ENCODE results near the gene PLEKHA1.

The PLEKHA1 gene

GRCh38 chr10:122387572-122387971 is 13.1 kb downstream of the PLEKHA1 start:
- ChIA-PET POLR2A (no interaction called here), CTCF (interaction anchor here (1.6 to 1.8 kb wide), 2 partner anchors 10 to 48 kb away, joined by 4 read pairs; no protein-coding TSS in a partner anchor)
- no peak overlapping the region for H3K4me3 ChIP-seq (ENCODE audit: low read depth, low read length)
- no peak for DNase-seq (ENCODE audit: low read depth, low spot score)
- TF ChIP-seq, protein P1, sequence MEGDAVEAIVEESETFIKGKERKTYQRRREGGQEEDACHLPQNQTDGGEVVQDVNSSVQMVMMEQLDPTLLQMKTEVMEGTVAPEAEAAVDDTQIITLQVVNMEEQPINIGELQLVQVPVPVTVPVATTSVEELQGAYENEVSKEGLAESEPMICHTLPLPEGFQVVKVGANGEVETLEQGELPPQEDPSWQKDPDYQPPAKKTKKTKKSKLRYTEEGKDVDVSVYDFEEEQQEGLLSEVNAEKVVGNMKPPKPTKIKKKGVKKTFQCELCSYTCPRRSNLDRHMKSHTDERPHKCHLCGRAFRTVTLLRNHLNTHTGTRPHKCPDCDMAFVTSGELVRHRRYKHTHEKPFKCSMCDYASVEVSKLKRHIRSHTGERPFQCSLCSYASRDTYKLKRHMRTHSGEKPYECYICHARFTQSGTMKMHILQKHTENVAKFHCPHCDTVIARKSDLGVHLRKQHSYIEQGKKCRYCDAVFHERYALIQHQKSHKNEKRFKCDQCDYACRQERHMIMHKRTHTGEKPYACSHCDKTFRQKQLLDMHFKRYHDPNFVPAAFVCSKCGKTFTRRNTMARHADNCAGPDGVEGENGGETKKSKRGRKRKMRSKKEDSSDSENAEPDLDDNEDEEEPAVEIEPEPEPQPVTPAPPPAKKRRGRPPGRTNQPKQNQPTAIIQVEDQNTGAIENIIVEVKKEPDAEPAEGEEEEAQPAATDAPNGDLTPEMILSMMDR (IDR thresholded peaks at IDR 0.05; ENCODE audit: insufficient read depth, low read length, missing control alignments): no peak

- ChIA-PET CTCF (interaction anchor here (1.8 to 2.1 kb wide), 2 partner anchors 11 to 12 kb away, joined by 4 to 6 read pairs; no protein-coding TSS in a partner anchor), POLR2A (no interaction called here)
- TF ChIP-seq, protein P1 (IDR thresholded peaks at IDR 0.05; ENCODE audit: insufficient read depth, low read length, missing control alignments): no peak
- DNase-seq (ENCODE audit: low read depth, low spot score): no peak
- H3K4me3 ChIP-seq (ENCODE audit: low read depth, low read length): no peak overlapping the region
Observed at GRCh38 chr10:122388287-122388997, 13.9 kb downstream of the PLEKHA1 start.

DNA sequence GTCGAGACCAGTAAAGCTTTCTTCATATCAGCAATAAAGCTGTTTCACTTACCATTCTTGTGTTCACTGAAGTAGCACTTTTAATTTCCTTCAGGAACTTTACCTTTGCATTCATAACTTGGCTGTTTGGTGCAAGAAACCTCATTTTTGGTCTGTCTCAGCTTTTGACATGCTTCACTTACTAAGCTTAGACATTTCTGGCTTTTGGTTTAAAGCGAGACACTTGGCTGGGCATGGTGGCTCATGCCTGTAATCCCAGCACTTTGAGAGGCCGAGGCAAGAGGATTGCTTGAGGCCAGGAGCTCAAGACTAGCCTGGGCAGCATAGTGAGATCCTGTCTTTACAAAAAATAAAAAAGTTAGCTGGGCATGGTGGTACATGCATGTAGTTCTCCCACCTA is 15.8 kb downstream of the PLEKHA1 start:
- no peak overlapping the region for H3K4me3 ChIP-seq (ENCODE audit: low read depth, low read length)
- DNase-seq (ENCODE audit: low read depth, low spot score): no peak
- TF ChIP-seq, protein P1 (IDR thresholded peaks at IDR 0.05; ENCODE audit: insufficient read depth, low read length, missing control alignments): no peak
- POLR2A ChIA-PET: no interaction called here
- CTCF ChIA-PET: interaction anchor here (1.1 to 2.1 kb wide), 3 partner anchors 10 to 45 kb away, joined by 3 to 6 read pairs (median 4); no protein-coding TSS in a partner anchor

- POLR2A ChIA-PET: no interaction called here
- CTCF ChIA-PET: interaction anchor here (0.7 to 2.1 kb wide), 5 partner anchors 9 to 175 kb away, joined by 3 to 6 read pairs (median 4); no protein-coding TSS in a partner anchor
- H3K4me3 ChIP-seq (ENCODE audit: low read depth, low read length): no peak overlapping the region
- DNase-seq (ENCODE audit: low read depth, low spot score): no peak
- TF ChIP-seq, protein P1 (IDR thresholded peaks at IDR 0.05; ENCODE audit: insufficient read depth, low read length, missing control alignments): no peak
Observed at GRCh38 chr10:122390679-122391078, 16.2 kb downstream of the PLEKHA1 start.

DNA sequence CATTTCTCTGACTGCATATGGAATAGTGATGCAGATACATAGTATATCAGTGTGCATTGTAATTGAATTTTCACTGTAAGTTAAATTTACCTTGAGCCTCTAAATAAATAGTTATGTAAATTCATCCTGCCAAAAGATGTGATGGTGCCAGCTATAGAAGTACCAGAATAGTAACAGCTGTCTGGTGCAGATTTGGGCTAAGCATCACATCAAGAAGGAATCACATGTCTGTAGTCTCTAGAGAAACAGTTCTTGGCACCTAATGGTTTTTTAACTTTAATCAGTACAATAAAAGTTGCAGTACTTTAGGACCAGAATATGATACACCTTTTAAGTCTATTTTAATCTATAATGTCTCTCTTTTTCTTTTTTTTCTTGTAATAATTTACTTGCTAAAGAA is 17.4 kb downstream of the PLEKHA1 start:
- DNase-seq (ENCODE audit: low read depth, low spot score): no peak
- CTCF ChIA-PET: interaction anchor here (1.3 kb wide), 1 partner anchor 174 kb away, joined by 4 read pairs; no protein-coding TSS in a partner anchor
- POLR2A ChIA-PET: no interaction called here
- H3K4me3 ChIP-seq (ENCODE audit: low read depth, low read length): no peak overlapping the region
- TF ChIP-seq, protein P1 (IDR thresholded peaks at IDR 0.05; ENCODE audit: insufficient read depth, low read length, missing control alignments): no peak

- ChIA-PET POLR2A (no interaction called here), CTCF (interaction anchor here (1.2 to 1.4 kb wide), 2 partner anchors 94 to 125 kb away, joined by 3 to 4 read pairs; no protein-coding TSS in a partner anchor)
- no peak for DNase-seq (ENCODE audit: low read depth, low spot score)
- TF ChIP-seq, protein P1 (IDR thresholded peaks at IDR 0.05; ENCODE audit: insufficient read depth, low read length, missing control alignments): no peak
- no peak overlapping the region for H3K4me3 ChIP-seq (ENCODE audit: low read depth, low read length)
Observed at GRCh38 chr10:122392835-122393234, 18.3 kb downstream of the PLEKHA1 start.
